ENCODE data around the gene GP1BB.
"Not testable (repeated sequence)": the region's sequence is repeated elsewhere in the genome, so short reads cannot be mapped to it uniquely, and the experiment has no call there.

GP1BB gene

GRCh38 chr22:19723232-19723982 lies at the start of gene GP1BB:
Gene GP1BB (plus strand): TSS chr22:19723539. CDS start chr22:19723570, 31 bp downstream.
- DNase-seq (ENCODE audit: low read depth) = no peak

GRCh38 chr22:19673660-19674059 lies 49.7 kb upstream of the GP1BB start:
- DNase-seq (ENCODE audit: low read depth) = no peak

- no peak for DNase-seq (ENCODE audit: low read depth)
Measured at GRCh38 chr22:19674129-19674928, 49.0 kb upstream of the GP1BB start.

- no peak for DNase-seq (ENCODE audit: low read depth)
Measured at GRCh38 chr22:19674929-19675253, 48.4 kb upstream of the GP1BB start.

- DNase-seq (ENCODE audit: low read depth) = no peak
Measured at GRCh38 chr22:19675428-19675827, 47.9 kb upstream of the GP1BB start.

- not testable (repeated sequence) for DNase-seq (ENCODE audit: low read depth)
Measured at GRCh38 chr22:19676437-19676836, 46.9 kb upstream of the GP1BB start.

GRCh38 chr22:19678949-19679521 lies 44.3 kb upstream of the GP1BB start:
- no peak for DNase-seq (ENCODE audit: low read depth)

GRCh38 chr22:19679522-19680101 lies 43.7 kb upstream of the GP1BB start:
- DNase-seq (ENCODE audit: low read depth) = no peak

- DNase-seq (ENCODE audit: low read depth) = no peak
Measured at GRCh38 chr22:19680287-19680881, 43.0 kb upstream of the GP1BB start.

- no peak for DNase-seq (ENCODE audit: low read depth)
Measured at GRCh38 chr22:19680911-19681862, 42.2 kb upstream of the GP1BB start.

- DNase-seq (ENCODE audit: low read depth) = no peak
Measured at GRCh38 chr22:19681863-19682245, 41.5 kb upstream of the GP1BB start.

- no peak for DNase-seq (ENCODE audit: low read depth)
Measured at GRCh38 chr22:19686946-19687345, 36.4 kb upstream of the GP1BB start.

GRCh38 chr22:19687561-19688300 lies 35.6 kb upstream of the GP1BB start:
- no peak for DNase-seq (ENCODE audit: low read depth)

- DNase-seq (ENCODE audit: low read depth) = no peak
Measured at GRCh38 chr22:19688301-19689290, 34.7 kb upstream of the GP1BB start.

- DNase-seq (ENCODE audit: low read depth) = no peak
Measured at GRCh38 chr22:19689408-19689807, 33.9 kb upstream of the GP1BB start.

GRCh38 chr22:19691007-19691720 lies 32.2 kb upstream of the GP1BB start:
- DNase-seq (ENCODE audit: low read depth) = no peak

GRCh38 chr22:19691721-19692341 lies 31.5 kb upstream of the GP1BB start:
- peak; percentile 24 for DNase-seq (ENCODE audit: low read depth)

GRCh38 chr22:19693581-19693980 lies 29.8 kb upstream of the GP1BB start:
- no peak for DNase-seq (ENCODE audit: low read depth)

All from HS-27A (cell line).